ENCODE data around the gene PDE4D.

GRCh38 chr5:59132131-59132530, 761.4 kb downstream of the PDE4D start:
- TF ChIP-seq CTCF (IDR thresholded peaks at IDR 0.05) (no peak), POLR2A (IDR thresholded peaks at IDR 0.05) (no peak)
